DOHH2 (cell line): Measurements from ENCODE around the gene SLC47A1.
"Not testable (repeated sequence)": the region's sequence is repeated elsewhere in the genome, so short reads cannot be mapped to it uniquely, and the experiment has no call there.

ENCODE experiments used
- EZH2phosphoT487 ChIP-seq: fragments of 200-600 bp; sonication (generic); IDR thresholded peaks from 2 replicates; pipeline ENCODE4 v1.6.1; 2017; ENCODE audit warnings: borderline replicate concordance, mild to moderate bottlenecking, antibody characterized with exemption, low read length, moderate library complexity, mixed read lengths
- TF ChIP-seq, protein P1 (sequence below): fragments of 200-600 bp; sonication (generic); IDR thresholded peaks from one replicate; pipeline ENCODE4 v1.5.1; 2014; ENCODE audit warnings: antibody characterized with exemption, mild to moderate bottlenecking, low read depth, low read length; ENCODE audit not compliant: poor library complexity, severe bottlenecking

DNA sequence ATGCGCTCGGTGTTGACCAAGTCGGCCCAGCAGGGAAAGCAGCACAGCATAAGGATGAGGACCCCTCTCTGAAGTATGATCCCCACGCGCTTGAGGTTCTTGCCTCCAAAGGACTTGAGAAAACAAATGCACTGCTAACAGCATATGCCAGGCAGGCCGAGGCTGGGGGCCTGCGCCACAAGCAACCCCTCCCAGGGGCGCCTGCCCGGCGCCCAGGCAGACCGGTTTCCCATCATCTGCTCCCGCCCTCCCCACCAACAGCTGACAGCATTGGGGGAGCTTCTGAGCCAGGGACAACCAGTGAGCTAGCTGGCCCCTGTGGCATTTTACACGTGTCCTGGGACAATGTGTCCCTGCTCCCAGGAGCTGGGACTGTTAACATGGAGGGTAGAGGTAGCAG, 48.5 kb downstream of the SLC47A1 start:
- TF ChIP-seq, protein P1, sequence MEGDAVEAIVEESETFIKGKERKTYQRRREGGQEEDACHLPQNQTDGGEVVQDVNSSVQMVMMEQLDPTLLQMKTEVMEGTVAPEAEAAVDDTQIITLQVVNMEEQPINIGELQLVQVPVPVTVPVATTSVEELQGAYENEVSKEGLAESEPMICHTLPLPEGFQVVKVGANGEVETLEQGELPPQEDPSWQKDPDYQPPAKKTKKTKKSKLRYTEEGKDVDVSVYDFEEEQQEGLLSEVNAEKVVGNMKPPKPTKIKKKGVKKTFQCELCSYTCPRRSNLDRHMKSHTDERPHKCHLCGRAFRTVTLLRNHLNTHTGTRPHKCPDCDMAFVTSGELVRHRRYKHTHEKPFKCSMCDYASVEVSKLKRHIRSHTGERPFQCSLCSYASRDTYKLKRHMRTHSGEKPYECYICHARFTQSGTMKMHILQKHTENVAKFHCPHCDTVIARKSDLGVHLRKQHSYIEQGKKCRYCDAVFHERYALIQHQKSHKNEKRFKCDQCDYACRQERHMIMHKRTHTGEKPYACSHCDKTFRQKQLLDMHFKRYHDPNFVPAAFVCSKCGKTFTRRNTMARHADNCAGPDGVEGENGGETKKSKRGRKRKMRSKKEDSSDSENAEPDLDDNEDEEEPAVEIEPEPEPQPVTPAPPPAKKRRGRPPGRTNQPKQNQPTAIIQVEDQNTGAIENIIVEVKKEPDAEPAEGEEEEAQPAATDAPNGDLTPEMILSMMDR: not testable (repeated sequence)
- TF ChIP-seq EZH2phosphoT487: not testable (repeated sequence)
